Neural progenitor cell (in vitro differentiated cells): ENCODE data around the gene HHATL. TPM values are rescaled to one million over a fixed set of nuclear protein-coding genes. Genes with fewer than 3 reads are reported as not detected.

Experiments
- DNase-seq: peaks from one replicate; pipeline ENCODE4 v3.0.0-alpha.2; 2016; ENCODE audit warnings: low spot score
- H2AFZ ChIP-seq: fragments of 200-600 bp; sonication (generic); replicated peaks from 2 replicates; pipeline ENCODE4 v1.6.1; 2016; ENCODE audit warnings: antibody characterized with exemption
- H3F3A ChIP-seq: fragments of 200-600 bp; sonication (generic); 2 replicates; pipeline ENCODE4 v1.6.1; 2016; ENCODE audit warnings: antibody characterized with exemption, low read depth
- H3K27ac ChIP-seq: fragments of 200-600 bp; sonication (generic); 2 replicates; pipeline ENCODE4 v1.5.1; 2016; ENCODE audit warnings: mild to moderate bottlenecking
- H3K27me3 ChIP-seq: fragments of 200-600 bp; sonication (generic); 2 replicates; pipeline ENCODE4 v1.6.1; 2016; ENCODE audit warnings: mild to moderate bottlenecking, moderate library complexity
- H3K36me3 ChIP-seq: fragments of 200-600 bp; sonication (generic); 2 replicates; pipeline ENCODE4 v1.5.1; 2016
- H3K4me1 ChIP-seq: fragments of 200-600 bp; sonication (generic); 2 replicates; pipeline ENCODE4 v1.6.1; 2016; ENCODE audit warnings: mixed run types
- H3K4me2 ChIP-seq: fragments of 200-600 bp; sonication (generic); 2 replicates; pipeline ENCODE4 v1.6.1; 2016
- H3K4me3 ChIP-seq: fragments of 200-600 bp; sonication (generic); 2 replicates; pipeline ENCODE4 v1.5.1; 2016
- H3K79me2 ChIP-seq: fragments of 200-600 bp; sonication (generic); 2 replicates; pipeline ENCODE4 v1.6.1; 2016; ENCODE audit warnings: low read depth
- H3K9ac ChIP-seq: fragments of 200-600 bp; sonication (generic); 2 replicates; pipeline ENCODE4 v1.6.1; 2016
- H3K9me3 ChIP-seq: fragments of 200-600 bp; sonication (generic); 2 replicates; pipeline ENCODE4 v1.5.1; 2016; ENCODE audit warnings: low read depth
- H4K20me1 ChIP-seq: fragments of 200-600 bp; sonication (generic); 2 replicates; pipeline ENCODE4 v1.6.1; 2016; ENCODE audit warnings: low read depth
- H3K27ac Mint-ChIP-seq: 3 replicates; pipeline ENCODE4 v1.8.0; 2021; ENCODE audit warnings: mixed read lengths
- H3K27me3 Mint-ChIP-seq: 2 replicates; pipeline ENCODE4 v1.8.0; 2022; ENCODE audit warnings: low read depth, mild to moderate bottlenecking, inconsistent platforms, moderate library complexity, mixed read lengths; ENCODE audit not compliant: insufficient read depth
- H3K36me3 Mint-ChIP-seq: 3 replicates; pipeline ENCODE4 v1.8.0; 2021; ENCODE audit warnings: mixed read lengths
- H3K4me1 Mint-ChIP-seq: 3 replicates; pipeline ENCODE4 v1.8.0; 2021; ENCODE audit warnings: mixed read lengths
- H3K4me3 Mint-ChIP-seq: 3 replicates; pipeline ENCODE4 v1.8.0; 2021; ENCODE audit warnings: mild to moderate bottlenecking, moderate library complexity, mixed read lengths
- H3K9me3 Mint-ChIP-seq: 3 replicates; pipeline ENCODE4 v1.8.0; 2020; ENCODE audit warnings: mixed read lengths
- EZH2 ChIP-seq: fragments of 200-600 bp; sonication (generic); IDR thresholded peaks from 2 replicates; pipeline ENCODE4 v1.6.1; 2017; ENCODE audit warnings: antibody characterized with exemption, mild to moderate bottlenecking, moderate library complexity
- EZH2phosphoT487 ChIP-seq: fragments of 200-600 bp; sonication (generic); IDR thresholded peaks from 2 replicates; pipeline ENCODE4 v1.6.1; 2017; ENCODE audit warnings: antibody characterized with exemption
- total RNA-seq: library from RNA; depleted of rRNA; stranded (reverse); fragments of >200 nt; gene quantifications from 2 replicates; pipeline ENCODE4 v1.2.3, GENCODE V29; 2015; ENCODE audit warnings: low replicate concordance
- TF ChIP-seq, protein P1 (sequence below): fragments of 200-600 bp; sonication (generic); IDR thresholded peaks from 2 replicates; pipeline ENCODE4 v1.5.1; 2017; ENCODE audit warnings: antibody characterized with exemption, mild to moderate bottlenecking

The HHATL gene
- total RNA-seq, 1 donor from 2014 or later: not detected

GRCh38 chr3:42668793-42669217, 33.8 kb downstream of the HHATL start:
- Histone ChIP-seq H3K27me3 (no peaks in the 10 kb centered on the region), H3F3A (no peaks in the 10 kb centered on the region), H2AFZ (no peak overlapping the region), H3K27ac (no peak overlapping the region), H3K9ac (no peak overlapping the region), H4K20me1 (no peaks in the 10 kb centered on the region), H3K9me3 (no peaks in the 10 kb centered on the region), H3K36me3 (no peaks in the 10 kb centered on the region), H3K4me1 (no peaks in the 10 kb centered on the region), H3K4me3 (no peak overlapping the region), H3K79me2 (no peaks in the 10 kb centered on the region), H3K4me2 (no peak overlapping the region)
- no peak for TF ChIP-seq EZH2phosphoT487
- TF ChIP-seq EZH2: no peak
- TF ChIP-seq, protein P1, sequence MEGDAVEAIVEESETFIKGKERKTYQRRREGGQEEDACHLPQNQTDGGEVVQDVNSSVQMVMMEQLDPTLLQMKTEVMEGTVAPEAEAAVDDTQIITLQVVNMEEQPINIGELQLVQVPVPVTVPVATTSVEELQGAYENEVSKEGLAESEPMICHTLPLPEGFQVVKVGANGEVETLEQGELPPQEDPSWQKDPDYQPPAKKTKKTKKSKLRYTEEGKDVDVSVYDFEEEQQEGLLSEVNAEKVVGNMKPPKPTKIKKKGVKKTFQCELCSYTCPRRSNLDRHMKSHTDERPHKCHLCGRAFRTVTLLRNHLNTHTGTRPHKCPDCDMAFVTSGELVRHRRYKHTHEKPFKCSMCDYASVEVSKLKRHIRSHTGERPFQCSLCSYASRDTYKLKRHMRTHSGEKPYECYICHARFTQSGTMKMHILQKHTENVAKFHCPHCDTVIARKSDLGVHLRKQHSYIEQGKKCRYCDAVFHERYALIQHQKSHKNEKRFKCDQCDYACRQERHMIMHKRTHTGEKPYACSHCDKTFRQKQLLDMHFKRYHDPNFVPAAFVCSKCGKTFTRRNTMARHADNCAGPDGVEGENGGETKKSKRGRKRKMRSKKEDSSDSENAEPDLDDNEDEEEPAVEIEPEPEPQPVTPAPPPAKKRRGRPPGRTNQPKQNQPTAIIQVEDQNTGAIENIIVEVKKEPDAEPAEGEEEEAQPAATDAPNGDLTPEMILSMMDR: no peak
- Mint-ChIP-seq H3K4me1 (peaks cover 7% of the 10 kb centered on the region), H3K27me3 (peaks cover 5% of the 10 kb centered on the region), H3K27ac (no peak overlapping the region), H3K36me3 (no peaks in the 10 kb centered on the region), H3K4me3 (no peak overlapping the region), H3K9me3 (peaks cover 9% of the 10 kb centered on the region)
- DNase-seq: no peak

DNA sequence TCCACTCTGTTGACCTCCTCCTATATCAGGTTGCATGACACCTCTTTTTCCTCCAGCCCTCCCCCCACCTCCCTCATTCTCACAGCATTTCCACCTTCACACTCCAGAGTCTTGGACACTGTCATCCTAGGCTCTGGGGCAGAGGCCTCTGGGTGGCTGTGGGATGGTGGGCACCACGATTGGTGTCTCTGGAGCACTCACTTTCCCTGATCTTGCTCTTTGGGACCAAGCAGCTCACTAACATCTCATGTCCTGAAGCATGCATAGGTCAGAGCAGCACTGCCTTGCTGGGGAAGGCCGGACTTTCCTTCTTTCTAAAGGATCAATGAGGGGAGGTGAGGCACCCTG, 34.2 kb downstream of the HHATL start:
- Mint-ChIP-seq H3K27ac (no peak overlapping the region), H3K27me3 (peaks cover 4% of the 10 kb centered on the region), H3K36me3 (no peaks in the 10 kb centered on the region), H3K9me3 (peaks cover 9% of the 10 kb centered on the region), H3K4me3 (no peak overlapping the region), H3K4me1 (peaks cover 7% of the 10 kb centered on the region)
- no peak overlapping the region for H3K27ac ChIP-seq
- H3K27me3 ChIP-seq: no peaks in the 10 kb centered on the region
- no peaks in the 10 kb centered on the region for H3K4me1 ChIP-seq
- H4K20me1 ChIP-seq: no peaks in the 10 kb centered on the region
- no peak overlapping the region for H3K9ac ChIP-seq
- TF ChIP-seq EZH2phosphoT487: no peak
- H3F3A ChIP-seq: no peaks in the 10 kb centered on the region
- DNase-seq: no peak
- no peak overlapping the region for H3K4me2 ChIP-seq
- no peaks in the 10 kb centered on the region for H3K36me3 ChIP-seq
- no peaks in the 10 kb centered on the region for H3K9me3 ChIP-seq
- H2AFZ ChIP-seq: no peak overlapping the region
- H3K79me2 ChIP-seq: no peaks in the 10 kb centered on the region
- no peak overlapping the region for H3K4me3 ChIP-seq

- Histone ChIP-seq H3K9ac (no peak overlapping the region), H2AFZ (no peak overlapping the region), H4K20me1 (no peaks in the 10 kb centered on the region), H3K4me3 (no peak overlapping the region), H3K4me1 (no peaks in the 10 kb centered on the region), H3K27me3 (no peaks in the 10 kb centered on the region), H3K79me2 (no peaks in the 10 kb centered on the region), H3F3A (no peaks in the 10 kb centered on the region), H3K9me3 (no peaks in the 10 kb centered on the region), H3K36me3 (no peaks in the 10 kb centered on the region), H3K27ac (no peak overlapping the region), H3K4me2 (no peak overlapping the region)
- DNase-seq: no peak
- TF ChIP-seq EZH2phosphoT487: no peak
- TF ChIP-seq, protein P1: no peak
- Mint-ChIP-seq H3K4me3 (no peak overlapping the region), H3K4me1 (peaks cover 7% of the 10 kb centered on the region), H3K27ac (no peak overlapping the region), H3K27me3 (peaks cover 4% of the 10 kb centered on the region), H3K9me3 (peaks cover 9% of the 10 kb centered on the region), H3K36me3 (no peaks in the 10 kb centered on the region)
These were observed 34.8 kb downstream of the HHATL start for GRCh38 chr3:42667523-42668412.

DNA sequence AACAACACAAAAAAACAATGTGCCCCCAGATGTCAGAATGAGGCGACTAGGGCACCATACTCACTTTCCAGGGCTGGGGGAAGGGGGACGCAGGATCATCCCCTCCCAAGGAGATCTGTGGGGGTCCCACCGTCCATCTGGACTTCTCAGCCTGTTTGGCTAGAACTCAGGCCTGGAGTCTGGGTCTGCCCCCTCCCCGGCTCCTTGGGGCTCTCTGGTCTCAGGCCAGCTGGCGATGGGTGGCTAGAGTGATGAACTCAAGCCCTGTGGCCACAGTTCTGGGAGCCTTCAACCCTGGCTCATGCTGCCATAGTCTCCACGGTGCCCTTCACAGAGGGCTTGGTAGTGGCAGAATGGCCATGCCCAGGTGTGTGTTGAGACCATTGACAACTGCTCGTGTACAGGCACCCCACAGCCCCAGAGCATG, 35.5 kb downstream of the HHATL start:
- H4K20me1 ChIP-seq: no peaks in the 10 kb centered on the region
- H3K9me3 ChIP-seq: no peaks in the 10 kb centered on the region
- H3K36me3 ChIP-seq: no peaks in the 10 kb centered on the region
- Mint-ChIP-seq H3K4me1 (peaks cover 7% of the 10 kb centered on the region), H3K27me3 (peaks cover 4% of the 10 kb centered on the region), H3K27ac (no peak overlapping the region), H3K9me3 (peaks cover 9% of the 10 kb centered on the region), H3K4me3 (no peak overlapping the region), H3K36me3 (no peaks in the 10 kb centered on the region)
- no peak overlapping the region for H3K4me3 ChIP-seq
- no peaks in the 10 kb centered on the region for H3F3A ChIP-seq
- H3K4me2 ChIP-seq: no peak overlapping the region
- H3K27me3 ChIP-seq: no peaks in the 10 kb centered on the region
- H2AFZ ChIP-seq: no peak overlapping the region
- no peak overlapping the region for H3K27ac ChIP-seq
- H3K9ac ChIP-seq: no peak overlapping the region
- no peaks in the 10 kb centered on the region for H3K4me1 ChIP-seq
- H3K79me2 ChIP-seq: no peaks in the 10 kb centered on the region
- TF ChIP-seq, protein P1: no peak
- TF ChIP-seq EZH2: no peak
- no peak for DNase-seq
